Gastroesophageal sphincter (tissue), 3 donors: ENCODE measurements around the gene FOXN1.

ENCODE experiments used
- POLR2A ChIP-seq, 2 donors: fragments of 450-650 bp; IDR thresholded peaks; one replicate each; pipeline ENCODE4 v1.6.1; 2017; ENCODE audit warnings: antibody characterized with exemption in 2 of 2, mild to moderate bottlenecking in 2 of 2, moderate library complexity in 1 of 2
- POLR2AphosphoS5 ChIP-seq: sonication (generic); formaldehyde crosslinking; IDR thresholded peaks from one replicate; pipeline ENCODE4 v1.6.1; 2017; ENCODE audit warnings: antibody characterized with exemption
- TF ChIP-seq, protein P1 (sequence below), 4 experiments: fragments of 200-600 bp in 2 of 4; fragments of 450-650 bp in 2 of 4; sonication (generic) in 1 of 4; IDR thresholded peaks; one replicate each; pipeline ENCODE4 v1.5.1; 2017 to 2019; ENCODE audit warnings: antibody characterized with exemption in 4 of 4, mild to moderate bottlenecking in 2 of 4, moderate library complexity in 2 of 4

GRCh38 chr17:28499364-28499664, 6.8 kb upstream of the FOXN1 start:
- TF ChIP-seq POLR2AphosphoS5 = no peak
- TF ChIP-seq, protein P1, sequence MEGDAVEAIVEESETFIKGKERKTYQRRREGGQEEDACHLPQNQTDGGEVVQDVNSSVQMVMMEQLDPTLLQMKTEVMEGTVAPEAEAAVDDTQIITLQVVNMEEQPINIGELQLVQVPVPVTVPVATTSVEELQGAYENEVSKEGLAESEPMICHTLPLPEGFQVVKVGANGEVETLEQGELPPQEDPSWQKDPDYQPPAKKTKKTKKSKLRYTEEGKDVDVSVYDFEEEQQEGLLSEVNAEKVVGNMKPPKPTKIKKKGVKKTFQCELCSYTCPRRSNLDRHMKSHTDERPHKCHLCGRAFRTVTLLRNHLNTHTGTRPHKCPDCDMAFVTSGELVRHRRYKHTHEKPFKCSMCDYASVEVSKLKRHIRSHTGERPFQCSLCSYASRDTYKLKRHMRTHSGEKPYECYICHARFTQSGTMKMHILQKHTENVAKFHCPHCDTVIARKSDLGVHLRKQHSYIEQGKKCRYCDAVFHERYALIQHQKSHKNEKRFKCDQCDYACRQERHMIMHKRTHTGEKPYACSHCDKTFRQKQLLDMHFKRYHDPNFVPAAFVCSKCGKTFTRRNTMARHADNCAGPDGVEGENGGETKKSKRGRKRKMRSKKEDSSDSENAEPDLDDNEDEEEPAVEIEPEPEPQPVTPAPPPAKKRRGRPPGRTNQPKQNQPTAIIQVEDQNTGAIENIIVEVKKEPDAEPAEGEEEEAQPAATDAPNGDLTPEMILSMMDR (IDR thresholded peaks at IDR 0.05) = no peak
- TF ChIP-seq POLR2A (IDR thresholded peaks at IDR 0.05) = no peak
